ENCODE data around the gene WDFY1.

Gene WDFY1

GRCh38 chr2:223957092-223957851 lies 12.1 kb upstream of the WDFY1 start, which contains the start of gene MRPL44 (continued):
- TF ChIP-seq, protein P1, sequence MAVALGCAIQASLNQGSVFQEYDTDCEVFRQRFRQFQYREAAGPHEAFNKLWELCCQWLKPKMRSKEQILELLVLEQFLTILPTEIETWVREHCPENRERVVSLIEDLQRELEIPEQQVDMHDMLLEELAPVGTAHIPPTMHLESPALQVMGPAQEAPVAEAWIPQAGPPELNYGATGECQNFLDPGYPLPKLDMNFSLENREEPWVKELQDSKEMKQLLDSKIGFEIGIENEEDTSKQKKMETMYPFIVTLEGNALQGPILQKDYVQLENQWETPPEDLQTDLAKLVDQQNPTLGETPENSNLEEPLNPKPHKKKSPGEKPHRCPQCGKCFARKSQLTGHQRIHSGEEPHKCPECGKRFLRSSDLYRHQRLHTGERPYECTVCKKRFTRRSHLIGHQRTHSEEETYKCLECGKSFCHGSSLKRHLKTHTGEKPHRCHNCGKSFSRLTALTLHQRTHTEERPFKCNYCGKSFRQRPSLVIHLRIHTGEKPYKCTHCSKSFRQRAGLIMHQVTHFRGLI (tag by site-specific recombination; IDR thresholded peaks at IDR 0.05): 0 out of 2 replicates have a peak, but pooled peaks have one; percentile 29
- TF ChIP-seq ZFP69B (tag by site-specific recombination; IDR thresholded peaks at IDR 0.05): peak; percentile 91
- TF ChIP-seq ZSCAN16 (tag by site-specific recombination; IDR thresholded peaks at IDR 0.05): 0 out of 2 replicates have a peak, but pooled peaks have one; percentile 40
- TF ChIP-seq ZNF221 (tag by site-specific recombination; IDR thresholded peaks at IDR 0.05; ENCODE audit: borderline replicate concordance): 0 out of 2 replicates have a peak, but pooled peaks have one; percentile 88
- no peak for TF ChIP-seq ZNF214 (tag by site-specific recombination; IDR thresholded peaks at IDR 0.05; ENCODE audit: borderline replicate concordance)
- peak; percentile 89 for TF ChIP-seq SP7 (tag by site-specific recombination; IDR thresholded peaks at IDR 0.05)
- 0 out of 2 replicates have a peak, but pooled peaks have one; percentile 76 for TF ChIP-seq ZFP41 (tag by site-specific recombination; IDR thresholded peaks at IDR 0.05; ENCODE audit: borderline replicate concordance)
- no peak for TF ChIP-seq ZNF626 (tag by site-specific recombination; IDR thresholded peaks at IDR 0.05)
- peak; percentile 84 for TF ChIP-seq ZNF335 (tag by site-specific recombination; conservative IDR thresholded peaks at IDR 0.05)
- peak; percentile 78 for TF ChIP-seq SP2 (tag by site-specific recombination; IDR thresholded peaks at IDR 0.05)
- TF ChIP-seq ZNF366 (tag by site-specific recombination; conservative IDR thresholded peaks at IDR 0.05): peak; percentile 77
- no peak for TF ChIP-seq ZNF37A (tag by site-specific recombination; IDR thresholded peaks at IDR 0.05)
- peak; percentile 94 for TF ChIP-seq ZBTB17 (tag by site-specific recombination; IDR thresholded peaks at IDR 0.05)
- 0 out of 2 replicates have a peak, but pooled peaks have one; percentile 39 for TF ChIP-seq ZNF792 (tag by site-specific recombination; IDR thresholded peaks at IDR 0.05)
- TF ChIP-seq WT1 (tag by site-specific recombination; IDR thresholded peaks at IDR 0.05): peak; percentile 55
- no peak for TF ChIP-seq ZNF48 (tag by site-specific recombination; IDR thresholded peaks at IDR 0.05)
- TF ChIP-seq ZNF146 (tag by site-specific recombination; IDR thresholded peaks at IDR 0.05): peak; percentile 80
- TF ChIP-seq, protein P2, sequence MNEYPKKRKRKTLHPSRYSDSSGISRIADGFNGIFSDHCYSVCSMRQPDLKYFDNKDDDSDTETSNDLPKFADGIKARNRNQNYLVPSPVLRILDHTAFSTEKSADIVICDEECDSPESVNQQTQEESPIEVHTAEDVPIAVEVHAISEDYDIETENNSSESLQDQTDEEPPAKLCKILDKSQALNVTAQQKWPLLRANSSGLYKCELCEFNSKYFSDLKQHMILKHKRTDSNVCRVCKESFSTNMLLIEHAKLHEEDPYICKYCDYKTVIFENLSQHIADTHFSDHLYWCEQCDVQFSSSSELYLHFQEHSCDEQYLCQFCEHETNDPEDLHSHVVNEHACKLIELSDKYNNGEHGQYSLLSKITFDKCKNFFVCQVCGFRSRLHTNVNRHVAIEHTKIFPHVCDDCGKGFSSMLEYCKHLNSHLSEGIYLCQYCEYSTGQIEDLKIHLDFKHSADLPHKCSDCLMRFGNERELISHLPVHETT (tag by site-specific recombination; IDR thresholded peaks at IDR 0.05): peak; percentile 98
- no peak for TF ChIP-seq ZNF274 (IDR thresholded peaks at IDR 0.05; ENCODE audit: low read length)
- TF ChIP-seq ZNF274 (tag by site-specific recombination; IDR thresholded peaks at IDR 0.05; ENCODE audit: borderline replicate concordance): no peak
- TF ChIP-seq ZNF501 (tag by site-specific recombination; IDR thresholded peaks at IDR 0.05): peak; percentile 99
- TF ChIP-seq ZNF266 (tag by site-specific recombination; IDR thresholded peaks at IDR 0.05; ENCODE audit: low read depth): no peak
- TF ChIP-seq ZFP3 (tag by site-specific recombination; IDR thresholded peaks at IDR 0.05; ENCODE audit: low read depth): no peak
- TF ChIP-seq ZNF140 (tag by site-specific recombination; IDR thresholded peaks at IDR 0.05): no peak
- TF ChIP-seq ZNF239 (tag by site-specific recombination; IDR thresholded peaks at IDR 0.05): peak; percentile 81; the same call in 1 of the 2 replicates
- no peak for TF ChIP-seq ZNF223 (tag by site-specific recombination; IDR thresholded peaks at IDR 0.05)
- TF ChIP-seq HOXA7 (CRISPR knock-in tag; IDR thresholded peaks at IDR 0.05; ENCODE audit: borderline replicate concordance): no peak
- peak; percentile 89 for TF ChIP-seq KLF7 (tag by site-specific recombination; IDR thresholded peaks at IDR 0.05; ENCODE audit: borderline replicate concordance)
- TF ChIP-seq, protein P3, sequence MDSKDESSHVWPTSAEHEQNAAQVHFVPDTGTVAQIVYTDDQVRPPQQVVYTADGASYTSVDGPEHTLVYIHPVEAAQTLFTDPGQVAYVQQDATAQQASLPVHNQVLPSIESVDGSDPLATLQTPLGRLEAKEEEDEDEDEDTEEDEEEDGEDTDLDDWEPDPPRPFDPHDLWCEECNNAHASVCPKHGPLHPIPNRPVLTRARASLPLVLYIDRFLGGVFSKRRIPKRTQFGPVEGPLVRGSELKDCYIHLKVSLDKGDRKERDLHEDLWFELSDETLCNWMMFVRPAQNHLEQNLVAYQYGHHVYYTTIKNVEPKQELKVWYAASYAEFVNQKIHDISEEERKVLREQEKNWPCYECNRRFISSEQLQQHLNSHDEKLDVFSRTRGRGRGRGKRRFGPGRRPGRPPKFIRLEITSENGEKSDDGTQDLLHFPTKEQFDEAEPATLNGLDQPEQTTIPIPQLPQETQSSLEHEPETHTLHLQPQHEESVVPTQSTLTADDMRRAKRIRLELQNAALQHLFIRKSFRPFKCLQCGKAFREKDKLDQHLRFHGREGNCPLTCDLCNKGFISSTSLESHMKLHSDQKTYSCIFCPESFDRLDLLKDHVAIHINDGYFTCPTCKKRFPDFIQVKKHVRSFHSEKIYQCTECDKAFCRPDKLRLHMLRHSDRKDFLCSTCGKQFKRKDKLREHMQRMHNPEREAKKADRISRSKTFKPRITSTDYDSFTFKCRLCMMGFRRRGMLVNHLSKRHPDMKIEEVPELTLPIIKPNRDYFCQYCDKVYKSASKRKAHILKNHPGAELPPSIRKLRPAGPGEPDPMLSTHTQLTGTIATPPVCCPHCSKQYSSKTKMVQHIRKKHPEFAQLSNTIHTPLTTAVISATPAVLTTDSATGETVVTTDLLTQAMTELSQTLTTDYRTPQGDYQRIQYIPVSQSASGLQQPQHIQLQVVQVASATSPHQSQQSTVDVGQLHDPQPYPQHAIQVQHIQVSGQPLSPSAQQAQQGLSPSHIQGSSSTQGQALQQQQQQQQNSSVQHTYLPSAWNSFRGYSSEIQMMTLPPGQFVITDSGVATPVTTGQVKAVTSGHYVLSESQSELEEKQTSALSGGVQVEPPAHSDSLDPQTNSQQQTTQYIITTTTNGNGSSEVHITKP (tag by site-specific recombination; IDR thresholded peaks at IDR 0.05): peak; percentile 79
- peak; percentile 97 for TF ChIP-seq ZFP37 (tag by site-specific recombination; IDR thresholded peaks at IDR 0.05)
- no peak for TF ChIP-seq ZNF549 (tag by site-specific recombination; IDR thresholded peaks at IDR 0.05)
- TF ChIP-seq, protein P4, sequence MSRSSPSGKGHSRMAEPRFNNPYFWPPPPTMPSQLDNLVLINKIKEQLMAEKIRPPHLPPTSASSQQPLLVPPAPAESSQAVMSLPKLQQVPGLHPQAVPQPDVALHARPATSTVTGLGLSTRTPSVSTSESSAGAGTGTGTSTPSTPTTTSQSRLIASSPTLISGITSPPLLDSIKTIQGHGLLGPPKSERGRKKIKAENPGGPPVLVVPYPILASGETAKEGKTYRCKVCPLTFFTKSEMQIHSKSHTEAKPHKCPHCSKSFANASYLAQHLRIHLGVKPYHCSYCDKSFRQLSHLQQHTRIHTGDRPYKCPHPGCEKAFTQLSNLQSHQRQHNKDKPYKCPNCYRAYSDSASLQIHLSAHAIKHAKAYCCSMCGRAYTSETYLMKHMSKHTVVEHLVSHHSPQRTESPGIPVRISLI (tag by site-specific recombination; IDR thresholded peaks at IDR 0.05): no peak
- no peak for TF ChIP-seq ZBTB21 (tag by site-specific recombination; IDR thresholded peaks at IDR 0.05)
